Loucy (cell line): ENCODE data around the gene ACTR5.

Experiments
- CTCF ChIP-seq: fragments of 200-600 bp; sonication (generic); conservative IDR thresholded peaks from 2 replicates; pipeline ENCODE4 v1.5.1; 2014; ENCODE audit warnings: mild to moderate bottlenecking, antibody characterized with exemption, low read length
- EZH2phosphoT487 ChIP-seq: fragments of 200-600 bp; IDR thresholded peaks from 2 replicates; pipeline ENCODE4 v1.6.1; 2018; ENCODE audit warnings: antibody characterized with exemption, mild to moderate bottlenecking, moderate library complexity, borderline replicate concordance

DNA sequence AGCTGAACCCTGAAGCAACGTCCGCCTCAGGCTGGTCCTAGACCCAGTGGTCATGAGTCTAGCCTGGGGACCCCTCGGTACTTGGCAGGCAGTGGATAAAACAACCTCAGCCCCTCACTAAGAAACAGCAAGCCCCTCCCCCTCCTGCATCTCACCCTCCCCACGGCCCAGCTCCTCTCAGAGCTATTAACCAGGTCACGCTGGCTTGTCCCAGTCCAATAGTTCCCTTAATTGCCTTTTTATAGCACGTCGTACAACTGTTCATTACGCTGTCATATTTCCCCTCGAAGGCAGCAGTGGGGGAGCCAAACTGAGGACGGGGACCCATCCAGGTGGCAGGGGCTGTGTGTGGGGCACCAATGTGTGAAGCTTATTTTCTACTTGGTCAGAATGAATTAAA is 32.6 kb upstream of the ACTR5 start:
- no peak for TF ChIP-seq CTCF
- no peak for TF ChIP-seq EZH2phosphoT487
